Measurements from ENCODE around the gene COPS3. TPM values are rescaled to one million over a fixed set of nuclear protein-coding genes. Genes with fewer than 3 reads are reported as not detected.
"Not testable (repeated sequence)": the region's sequence is repeated elsewhere in the genome, so short reads cannot be mapped to it uniquely, and the experiment has no call there.

Gene COPS3
- total RNA-seq, 2 experiments from 2014 or later: 79.6 to 83.1 TPM

- CTCF ChIA-PET: interaction anchor here (1.1 kb wide), 1 partner anchor 31 kb away, joined by 4 read pairs; no protein-coding TSS in a partner anchor
- intact Hi-C loops (cut with DNase I, micrococcal nuclease): loop anchor here (5.0 to 10.0 kb wide), 3 partner anchors 34 to 919 kb away; partner anchors contain the start of gene UBB (in 1 of the 2)
- DNase-seq (peak; percentile 78), ATAC-seq (peak; percentile 53)
- peaks cover 42% of the 10 kb centered on the region for H3K4me1 Mint-ChIP-seq
- no peak overlapping the region for H3K27ac Mint-ChIP-seq
- POLR2A ChIA-PET: interaction anchor here (0.6 to 1.1 kb wide), 2 partner anchors 20 to 21 kb away, joined by 4 to 7 read pairs; partner anchors contain the start of gene COPS3
- no peaks in the 10 kb centered on the region for H3K9me3 Mint-ChIP-seq (ENCODE audit: low read depth)
- peaks cover 2% of the 10 kb centered on the region for H3K36me3 Mint-ChIP-seq (ENCODE audit: low read depth)
- peak overlapping the region; percentile 28 for H3K4me3 Mint-ChIP-seq
- H3K27me3 Mint-ChIP-seq: peaks cover 2% of the 10 kb centered on the region
Observed at GRCh38 chr17:17300624-17301568, 19.9 kb upstream of the COPS3 start.

- Mint-ChIP-seq H3K9me3 (ENCODE audit: low read depth) (no peaks in the 10 kb centered on the region), H3K27me3 (peaks cover 2% of the 10 kb centered on the region), H3K36me3 (ENCODE audit: low read depth) (no peaks in the 10 kb centered on the region), H3K27ac (no peak overlapping the region), H3K4me3 (no peak overlapping the region), H3K4me1 (peaks cover 26% of the 10 kb centered on the region)
- peak; percentile 55 for ATAC-seq
- POLR2A ChIA-PET: no interaction called here
- DNase-seq: no peak
- CTCF ChIA-PET: interaction anchor here (0.8 kb wide), 1 partner anchor 17 kb away, joined by 3 read pairs; the partner anchor contains the start of gene COPS3
- intact Hi-C loops (cut with DNase I, micrococcal nuclease): no loop called here
Observed at GRCh38 chr17:17298108-17298507, 17.1 kb upstream of the COPS3 start.

GRCh38 chr17:17297217-17297616, 16.2 kb upstream of the COPS3 start:
- no peaks in the 10 kb centered on the region for H3K9me3 Mint-ChIP-seq (ENCODE audit: low read depth)
- CTCF ChIA-PET: interaction anchor here (0.8 to 1.1 kb wide), 2 partner anchors 16 to 28 kb away, joined by 3 to 4 read pairs; partner anchors contain the start of gene COPS3
- no peak for ATAC-seq
- peaks cover 22% of the 10 kb centered on the region for H3K4me1 Mint-ChIP-seq
- H3K4me3 Mint-ChIP-seq: no peak overlapping the region
- POLR2A ChIA-PET: no interaction called here
- H3K36me3 Mint-ChIP-seq (ENCODE audit: low read depth): no peaks in the 10 kb centered on the region
- intact Hi-C loops (cut with DNase I, micrococcal nuclease): no loop called here
- no peak overlapping the region for H3K27ac Mint-ChIP-seq
- DNase-seq: no peak
- H3K27me3 Mint-ChIP-seq: peaks cover 2% of the 10 kb centered on the region

- Mint-ChIP-seq H3K36me3 (ENCODE audit: low read depth) (no peaks in the 10 kb centered on the region), H3K9me3 (ENCODE audit: low read depth) (no peaks in the 10 kb centered on the region)
- POLR2A ChIA-PET: interaction anchor here (0.6 kb wide), 1 partner anchor 1611 kb away, joined by 3 read pairs; no protein-coding TSS in a partner anchor
Observed at GRCh38 chr17:17295141-17295540, 14.1 kb upstream of the COPS3 start.

GRCh38 chr17:17289701-17290100, 8.7 kb upstream of the COPS3 start:
- ChIA-PET CTCF (interaction anchor here (0.6 kb wide), 1 partner anchor 924 kb away, joined by 3 read pairs; no protein-coding TSS in a partner anchor), POLR2A (no interaction called here)
- Mint-ChIP-seq H3K27ac (no peak overlapping the region), H3K4me3 (no peak overlapping the region), H3K27me3 (no peaks in the 10 kb centered on the region), H3K36me3 (ENCODE audit: low read depth) (no peaks in the 10 kb centered on the region), H3K4me1 (no peaks in the 10 kb centered on the region), H3K9me3 (ENCODE audit: low read depth) (no peaks in the 10 kb centered on the region)
- intact Hi-C loops (cut with DNase I, micrococcal nuclease): no loop called here
- ATAC-seq (no peak), DNase-seq (no peak)

More at GRCh38 chr17:17295141-17295540, 14.1 kb upstream of the COPS3 start:
- CTCF ChIA-PET: no interaction called here
- DNase-seq (no peak), ATAC-seq (no peak)
- peaks cover 2% of the 10 kb centered on the region for H3K27me3 Mint-ChIP-seq
- intact Hi-C loops (cut with DNase I, micrococcal nuclease): no loop called here
- H3K27ac Mint-ChIP-seq: no peak overlapping the region
- peaks cover 20% of the 10 kb centered on the region for H3K4me1 Mint-ChIP-seq
- H3K4me3 Mint-ChIP-seq: no peak overlapping the region

- intact Hi-C loops (cut with DNase I, micrococcal nuclease): no loop called here
- Mint-ChIP-seq H3K27ac (no peak overlapping the region), H3K4me1 (no peaks in the 10 kb centered on the region), H3K4me3 (no peak overlapping the region), H3K9me3 (ENCODE audit: low read depth) (no peaks in the 10 kb centered on the region), H3K27me3 (no peaks in the 10 kb centered on the region), H3K36me3 (ENCODE audit: low read depth) (no peaks in the 10 kb centered on the region)
- CTCF ChIA-PET: interaction anchor here (0.6 kb wide), 1 partner anchor 203 kb away, joined by 5 read pairs; no protein-coding TSS in a partner anchor
- ATAC-seq: no peak
- DNase-seq: no peak
- POLR2A ChIA-PET: no interaction called here
Observed at GRCh38 chr17:17289086-17289485, 8.0 kb upstream of the COPS3 start.

GRCh38 chr17:17285951-17286350, 4.9 kb upstream of the COPS3 start:
- intact Hi-C loops (cut with DNase I, micrococcal nuclease): no loop called here
- Mint-ChIP-seq H3K27ac (no peak overlapping the region), H3K36me3 (ENCODE audit: low read depth) (no peaks in the 10 kb centered on the region), H3K4me3 (no peak overlapping the region), H3K4me1 (peaks cover 8% of the 10 kb centered on the region), H3K9me3 (ENCODE audit: low read depth) (no peaks in the 10 kb centered on the region), H3K27me3 (no peaks in the 10 kb centered on the region)
- ChIA-PET CTCF (no interaction called here), POLR2A (no interaction called here)
- DNase-seq (no peak), ATAC-seq (no peak)

GRCh38 chr17:17279316-17279715, 1.7 kb downstream of the COPS3 start:
- Mint-ChIP-seq H3K27ac (peak overlapping the region; percentile 78), H3K4me3 (peak overlapping the region; percentile 92), H3K9me3 (ENCODE audit: low read depth) (no peaks in the 10 kb centered on the region), H3K36me3 (ENCODE audit: low read depth) (peaks cover 17% of the 10 kb centered on the region), H3K27me3 (no peaks in the 10 kb centered on the region), H3K4me1 (peaks cover 41% of the 10 kb centered on the region)
- ATAC-seq (no peak), DNase-seq (no peak)
- CTCF ChIA-PET: interaction anchor here (1.2 to 4.5 kb wide), 2 partner anchors 9 to 12 kb away, joined by 3 to 21 read pairs; no protein-coding TSS in a partner anchor
- intact Hi-C loops (cut with DNase I, micrococcal nuclease): no loop called here
- POLR2A ChIA-PET: interaction anchor here (0.6 kb wide), 1 partner anchor 14 kb away, joined by 3 read pairs; no protein-coding TSS in a partner anchor

- ChIA-PET POLR2A (interaction anchor here (0.6 to 0.8 kb wide), 3 partner anchors 8 to 208 kb away, joined by 3 to 4 read pairs (median 3); no protein-coding TSS in a partner anchor), CTCF (interaction anchor here (0.6 to 4.5 kb wide), 3 partner anchors 7 to 312 kb away, joined by 3 to 21 read pairs (median 4); no protein-coding TSS in a partner anchor)
- H3K9me3 Mint-ChIP-seq (ENCODE audit: low read depth); H3K4me3 Mint-ChIP-seq; DNase-seq; intact Hi-C loops (cut with DNase I, micrococcal nuclease); H3K27ac Mint-ChIP-seq; ATAC-seq; H3K27me3 Mint-ChIP-seq: not testable (repeated sequence)
- H3K4me1 Mint-ChIP-seq: peaks cover 41% of the 10 kb centered on the region
- H3K36me3 Mint-ChIP-seq (ENCODE audit: low read depth): peaks cover 29% of the 10 kb centered on the region
Observed at GRCh38 chr17:17277431-17277830, 3.6 kb downstream of the COPS3 start.

GRCh38 chr17:17275971-17276370, 5.1 kb downstream of the COPS3 start:
- Mint-ChIP-seq H3K36me3 (ENCODE audit: low read depth) (peaks cover 33% of the 10 kb centered on the region), H3K27ac (no peak overlapping the region), H3K4me1 (peaks cover 33% of the 10 kb centered on the region), H3K4me3 (no peak overlapping the region), H3K9me3 (ENCODE audit: low read depth) (no peaks in the 10 kb centered on the region), H3K27me3 (no peaks in the 10 kb centered on the region)
- CTCF ChIA-PET: interaction anchor here (0.8 to 1.4 kb wide), 4 partner anchors 9 to 17 kb away, joined by 3 to 6 read pairs (median 4); no protein-coding TSS in a partner anchor
- POLR2A ChIA-PET: no interaction called here
- intact Hi-C loops (cut with DNase I, micrococcal nuclease): no loop called here
- DNase-seq: no peak
- no peak for ATAC-seq

GRCh38 chr17:17269926-17270773, 10.9 kb downstream of the COPS3 start:
- Mint-ChIP-seq H3K9me3 (ENCODE audit: low read depth) (no peaks in the 10 kb centered on the region), H3K27ac (no peak overlapping the region), H3K4me3 (no peak overlapping the region), H3K27me3 (no peaks in the 10 kb centered on the region), H3K36me3 (ENCODE audit: low read depth) (peaks cover 42% of the 10 kb centered on the region), H3K4me1 (no peaks in the 10 kb centered on the region)
- CTCF ChIA-PET: interaction anchor here (0.6 to 1.9 kb wide), 14 partner anchors 9 to 736 kb away, joined by 3 to 21 read pairs (median 4); partner anchors contain the start of gene COPS3
- ATAC-seq (no peak), DNase-seq (peak; percentile 62)
- POLR2A ChIA-PET: no interaction called here
- intact Hi-C loops (cut with DNase I, micrococcal nuclease): loop anchor here (1.0 to 5.0 kb wide), 3 partner anchors 32 to 43 kb away; partner anchors contain the start of gene NT5M (in 1 of the 2)
